Measurements from ENCODE around the gene STPG4. TPM values are rescaled to one million over a fixed set of nuclear protein-coding genes. Genes with fewer than 3 reads are reported as not detected.

The STPG4 gene
- total and polyA plus RNA-seq, 7 donors: 0.03 TPM; not detected in 6

- Histone ChIP-seq H3K4me3 (peak overlapping the region; percentile 91), H3K36me3 (ENCODE audit: insufficient read depth in 1 of 2, low read depth in 1 of 2) (peaks cover 0 to 9% of the 10 kb centered on the region in 2 donors), H3K4me1 (peaks cover 38% of the 10 kb centered on the region), H3K27me3 (ENCODE audit: insufficient read depth in 3 of 3, low read length in 2 of 3) (no peaks in the 10 kb centered on the region), H3K27ac (peak overlapping the region; percentile 98), H3K9me3 (no peaks in the 10 kb centered on the region)
- DNase-seq (no peak), ATAC-seq (peak; percentile 35 to 50 (median 42))
- WGBS, 3 donors: 1 to 3% (median 1%) methylated on average over 15 of the region's 15 CpGs
- intact Hi-C loops (cut with DNase I): loop anchor here in 1 of 2 donors (5.0 kb wide), 1 partner anchor 118 kb away; no protein-coding TSS in a partner anchor
- no peak for TF ChIP-seq CTCF (IDR thresholded peaks at IDR 0.05)
Measured at GRCh38 chr2:47174733-47175361, 19.7 kb upstream of the STPG4 start.

DNA sequence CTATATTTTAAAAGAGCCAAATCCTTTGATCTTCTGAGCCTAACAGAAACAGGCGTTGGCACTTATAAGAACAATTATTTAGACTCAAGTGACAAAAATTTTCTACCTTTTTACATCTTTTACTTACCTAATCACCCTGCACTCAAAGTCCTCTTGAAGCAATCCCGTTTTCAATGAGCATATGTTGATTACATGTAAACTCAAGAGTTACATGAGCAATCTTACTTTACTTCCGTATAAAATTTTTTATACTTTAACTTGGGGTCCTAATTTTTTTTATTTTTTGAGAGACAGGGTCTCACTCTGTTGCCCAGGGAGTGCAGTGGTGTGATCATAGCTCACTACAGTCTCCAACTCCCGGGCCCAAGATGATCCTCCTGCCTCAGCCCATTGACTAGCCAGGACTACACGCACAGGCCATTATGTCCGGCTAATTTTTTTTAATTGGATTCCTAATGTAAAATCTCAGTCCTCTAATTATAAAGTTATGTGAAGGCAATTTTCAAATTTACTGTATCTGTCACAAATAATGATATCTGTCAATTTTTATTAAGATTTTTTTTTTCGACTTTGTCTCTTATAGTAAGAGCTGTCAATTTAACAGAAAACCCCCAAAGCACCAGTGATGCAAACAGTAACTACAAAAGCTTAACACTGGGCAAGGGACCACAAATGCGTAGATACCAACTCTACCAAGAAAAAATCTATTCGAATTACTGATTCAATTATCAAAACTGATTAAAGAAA lies 19.1 kb upstream of the STPG4 start:
- H3K4me3 ChIP-seq: peak overlapping the region; percentile 91
- intact Hi-C loops (cut with DNase I): loop anchor here in 1 of 2 donors (5.0 kb wide), 1 partner anchor 117 kb away; no protein-coding TSS in a partner anchor
- peaks cover 43% of the 10 kb centered on the region for H3K4me1 ChIP-seq
- TF ChIP-seq CTCF (IDR thresholded peaks at IDR 0.05): no peak
- no peaks in the 10 kb centered on the region for H3K9me3 ChIP-seq
- peaks cover 0 to 16% of the 10 kb centered on the region in 2 donors for H3K36me3 ChIP-seq (ENCODE audit: insufficient read depth in 1 of 2, low read depth in 1 of 2)
- H3K27me3 ChIP-seq (ENCODE audit: insufficient read depth in 3 of 3, low read length in 2 of 3): no peaks in the 10 kb centered on the region
- ATAC-seq: no peak
- DNase-seq: no peak
- 13 to 24% (median 14%) methylated on average over 9 of the region's 9 CpGs for WGBS, 3 donors
- H3K27ac ChIP-seq: peak overlapping the region; percentile 98

DNA sequence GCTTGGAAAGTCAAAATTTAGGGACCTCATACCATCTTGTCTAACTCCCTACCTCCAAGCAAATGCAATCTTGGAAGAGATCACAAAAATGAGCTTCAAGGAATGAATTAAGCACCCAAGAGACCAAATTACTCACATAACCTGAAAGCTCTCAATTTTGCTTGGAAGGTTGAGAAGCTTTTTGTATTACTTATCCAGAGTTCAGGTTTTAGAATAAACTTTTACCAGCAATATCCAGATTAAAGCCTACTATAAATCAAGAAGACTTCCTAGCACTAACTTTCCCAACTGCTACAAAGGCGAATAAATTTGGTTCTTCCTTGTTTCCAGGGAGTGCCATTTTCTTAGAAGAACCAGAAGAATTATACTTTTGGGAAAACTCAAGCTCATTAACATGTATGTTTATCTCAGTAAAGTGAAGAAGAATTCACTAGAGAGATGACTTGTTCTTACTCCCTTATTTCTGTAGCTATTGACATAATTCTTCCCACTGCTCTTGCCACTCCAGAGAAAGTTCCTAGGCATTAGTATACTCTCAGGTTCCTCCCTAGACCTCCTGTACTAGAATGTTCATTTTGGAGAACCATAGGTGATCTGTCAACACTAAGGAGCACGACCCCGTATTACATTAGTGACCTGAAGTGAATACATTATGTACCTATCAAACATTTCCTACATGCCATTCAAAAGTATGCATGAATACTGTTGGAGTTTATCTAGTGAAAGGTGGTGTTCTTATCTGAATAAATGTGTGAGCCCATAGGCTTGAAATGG lies 18.0 kb upstream of the STPG4 start:
- peak overlapping the region; percentile 91 for H3K4me3 ChIP-seq
- H3K4me1 ChIP-seq: peaks cover 47% of the 10 kb centered on the region
- ATAC-seq (no peak), DNase-seq (no peak)
- TF ChIP-seq CTCF (IDR thresholded peaks at IDR 0.05): no peak
- peaks cover 0 to 26% of the 10 kb centered on the region in 2 donors for H3K36me3 ChIP-seq (ENCODE audit: insufficient read depth in 1 of 2, low read depth in 1 of 2)
- H3K9me3 ChIP-seq: no peaks in the 10 kb centered on the region
- WGBS, 3 donors: 27 to 67% (median 38%) methylated on average over 3 of the region's 3 CpGs
- peak overlapping the region; percentile 98 for H3K27ac ChIP-seq
- intact Hi-C loops (cut with DNase I): loop anchor here in 1 of 2 donors (5.0 kb wide), 1 partner anchor 116 kb away; no protein-coding TSS in a partner anchor
- H3K27me3 ChIP-seq (ENCODE audit: insufficient read depth in 3 of 3, low read length in 2 of 3): no peaks in the 10 kb centered on the region

DNA sequence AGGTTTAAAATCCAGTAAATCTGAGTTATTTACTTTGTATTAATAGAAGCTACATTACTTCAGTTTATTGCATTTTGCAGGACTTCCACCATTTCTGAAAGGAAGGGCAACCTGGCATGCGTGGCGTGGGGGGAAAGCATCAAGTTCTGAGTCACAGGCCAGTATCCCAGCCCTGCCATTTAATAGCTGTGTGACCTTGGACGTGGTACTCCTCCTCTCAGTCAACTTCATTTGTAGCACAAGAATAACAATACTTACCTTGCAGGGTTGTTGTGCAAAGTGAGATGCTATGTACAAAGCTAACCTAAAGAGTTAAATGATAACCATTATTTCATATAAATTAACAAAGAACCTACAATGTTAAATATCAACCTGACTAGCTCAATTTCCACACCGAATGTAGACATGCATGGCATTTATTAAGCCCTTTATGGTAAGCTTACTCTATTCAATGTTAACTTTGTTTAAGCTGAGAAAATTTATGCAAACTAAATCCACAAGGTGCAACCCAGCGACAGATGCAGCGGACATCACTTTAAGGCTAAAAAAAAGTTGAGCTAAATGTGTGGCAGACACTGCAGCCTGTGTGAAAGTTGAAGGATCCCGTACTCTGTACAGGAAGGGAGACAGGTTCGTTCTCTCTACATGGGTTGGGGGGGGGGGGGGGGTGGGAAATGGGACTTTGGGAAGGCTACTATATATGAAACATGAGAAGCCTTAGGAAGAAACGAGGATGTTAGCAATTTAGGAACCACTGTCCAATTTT lies 17.2 kb upstream of the STPG4 start:
- 21 to 37% (median 21%) methylated on average over 9 of the region's 9 CpGs for WGBS, 3 donors
- Histone ChIP-seq H3K4me1 (peaks cover 47% of the 10 kb centered on the region), H3K4me3 (peak overlapping the region; percentile 91)

More for the DNA sequence above, 17.2 kb upstream of the STPG4 start:
- DNase-seq (no peak), ATAC-seq (no peak)
- no peaks in the 10 kb centered on the region for H3K9me3 ChIP-seq
- no peak for TF ChIP-seq CTCF (IDR thresholded peaks at IDR 0.05)
- H3K36me3 ChIP-seq (ENCODE audit: insufficient read depth in 1 of 2, low read depth in 1 of 2): peaks cover 0 to 31% of the 10 kb centered on the region in 2 donors
- intact Hi-C loops (cut with DNase I): loop anchor here in 1 of 2 donors (5.0 kb wide), 1 partner anchor 115 kb away; no protein-coding TSS in a partner anchor
- peak overlapping the region; percentile 98 for H3K27ac ChIP-seq
- H3K27me3 ChIP-seq (ENCODE audit: insufficient read depth in 3 of 3, low read length in 2 of 3): no peaks in the 10 kb centered on the region

Measured in psoas muscle (tissue), 8 donors.